Measurements from ENCODE around the gene PGR.

The PGR gene

DNA sequence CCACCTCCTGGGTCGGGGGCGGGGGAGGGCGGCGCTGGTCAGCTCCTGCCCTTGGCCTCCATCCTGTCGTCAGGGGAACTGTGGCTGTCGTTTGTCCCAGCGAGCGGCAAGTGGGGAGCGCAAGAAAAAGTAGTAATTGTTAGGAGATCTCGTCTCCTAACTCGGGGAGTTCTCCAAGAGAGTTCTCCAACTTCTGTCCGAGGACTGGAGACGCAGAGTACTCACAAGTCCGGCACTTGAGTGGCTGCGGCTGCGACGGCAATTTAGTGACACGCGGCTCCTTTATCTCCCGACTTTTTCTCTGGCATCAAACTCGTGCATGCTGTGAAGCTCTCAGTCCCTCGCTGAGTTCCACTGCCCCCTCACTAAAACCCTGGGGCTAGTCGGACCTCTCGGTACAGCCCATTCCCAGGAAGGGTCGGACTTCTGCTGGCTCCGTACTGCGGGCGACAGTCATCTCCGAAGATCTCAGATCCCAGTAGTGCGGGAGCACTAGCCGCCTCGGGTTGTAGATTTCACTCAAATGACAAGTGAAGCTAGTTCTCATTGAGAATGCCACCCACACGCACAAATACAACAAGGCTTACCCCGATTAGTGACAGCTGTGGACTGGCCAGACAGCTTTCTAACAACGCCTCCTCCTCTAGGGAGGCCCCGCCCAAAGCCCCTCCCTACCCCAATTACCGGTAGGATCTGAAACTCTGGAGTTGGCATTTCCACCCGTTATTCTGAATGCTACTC, at the start of gene PGR:
TSS of gene PGR (minus strand) at position 611 of the 741 bp plus-strand sequence. CDS start 743 bp downstream, outside the sequence.
- no peaks in the 10 kb centered on the region for H3K36me3 ChIP-seq (ENCODE audit: insufficient read depth, low read length)
- no peak within 1 kb of the TSS for H2AFZ ChIP-seq (ENCODE audit: low read depth, low read length)
- H3K9ac ChIP-seq (ENCODE audit: low read depth, low read length): no peak within 1 kb of the TSS
- H4K20me1 ChIP-seq (ENCODE audit: insufficient read depth, low read length): no peaks in the 10 kb centered on the region
- DNase-seq: no peak
- H3K27ac ChIP-seq (ENCODE audit: low read length): no peak within 1 kb of the TSS
- TF ChIP-seq EZH2 (IDR thresholded peaks at IDR 0.05; ENCODE audit: borderline replicate concordance, low read depth, low read length, severe bottlenecking): no peak
- TF ChIP-seq, protein P1, sequence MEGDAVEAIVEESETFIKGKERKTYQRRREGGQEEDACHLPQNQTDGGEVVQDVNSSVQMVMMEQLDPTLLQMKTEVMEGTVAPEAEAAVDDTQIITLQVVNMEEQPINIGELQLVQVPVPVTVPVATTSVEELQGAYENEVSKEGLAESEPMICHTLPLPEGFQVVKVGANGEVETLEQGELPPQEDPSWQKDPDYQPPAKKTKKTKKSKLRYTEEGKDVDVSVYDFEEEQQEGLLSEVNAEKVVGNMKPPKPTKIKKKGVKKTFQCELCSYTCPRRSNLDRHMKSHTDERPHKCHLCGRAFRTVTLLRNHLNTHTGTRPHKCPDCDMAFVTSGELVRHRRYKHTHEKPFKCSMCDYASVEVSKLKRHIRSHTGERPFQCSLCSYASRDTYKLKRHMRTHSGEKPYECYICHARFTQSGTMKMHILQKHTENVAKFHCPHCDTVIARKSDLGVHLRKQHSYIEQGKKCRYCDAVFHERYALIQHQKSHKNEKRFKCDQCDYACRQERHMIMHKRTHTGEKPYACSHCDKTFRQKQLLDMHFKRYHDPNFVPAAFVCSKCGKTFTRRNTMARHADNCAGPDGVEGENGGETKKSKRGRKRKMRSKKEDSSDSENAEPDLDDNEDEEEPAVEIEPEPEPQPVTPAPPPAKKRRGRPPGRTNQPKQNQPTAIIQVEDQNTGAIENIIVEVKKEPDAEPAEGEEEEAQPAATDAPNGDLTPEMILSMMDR (IDR thresholded peaks at IDR 0.05; ENCODE audit: borderline replicate concordance, extremely low read depth, low read length, poor library complexity, severe bottlenecking): no peak
- no peak within 1 kb of the TSS for H3K4me3 ChIP-seq (ENCODE audit: low read depth in 1 of 2, low read length in 2 of 2)
- no peaks in the 10 kb centered on the region for H3K27me3 ChIP-seq (ENCODE audit: insufficient read depth, low read length, poor library complexity)
- no peak for ATAC-seq (ENCODE audit: insufficient read depth, low read depth)
- H3K4me2 ChIP-seq (ENCODE audit: insufficient read depth, low read length): no peak within 1 kb of the TSS
- H3K9me3 ChIP-seq (ENCODE audit: insufficient read depth, low read length, severe bottlenecking): peaks cover 3% of the 10 kb centered on the region
- no peaks in the 10 kb centered on the region for H3K79me2 ChIP-seq (ENCODE audit: insufficient read depth, low read length)
- no peaks in the 10 kb centered on the region for H3K4me1 ChIP-seq (ENCODE audit: insufficient read depth, low read length)

DNA sequence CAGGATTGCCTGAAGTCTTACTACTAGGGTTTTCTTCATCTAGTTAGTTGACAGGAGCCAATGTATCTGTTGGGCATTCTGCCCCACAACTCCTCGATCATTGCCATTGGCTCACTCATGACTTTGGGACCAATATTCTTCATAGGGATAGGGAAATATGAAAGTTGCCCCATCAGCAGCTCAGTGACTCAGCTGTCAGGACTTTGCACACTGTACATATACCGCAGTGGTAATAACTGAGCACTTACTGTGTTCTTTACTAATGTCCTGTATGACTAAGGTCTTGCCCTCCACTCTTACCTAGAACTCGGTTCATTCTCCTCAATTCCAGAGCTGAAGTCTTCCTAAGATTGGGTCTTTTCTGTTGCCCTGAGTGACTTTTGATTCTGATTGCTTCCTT, 46.8 kb upstream of the PGR start:
- DNase-seq (no peak), ATAC-seq (ENCODE audit: insufficient read depth, low read depth) (no peak)
- H3K9me3 ChIP-seq (ENCODE audit: insufficient read depth, low read length, severe bottlenecking): no peaks in the 10 kb centered on the region
- no peak overlapping the region for H3K9ac ChIP-seq (ENCODE audit: low read depth, low read length)
- TF ChIP-seq EZH2 (IDR thresholded peaks at IDR 0.05; ENCODE audit: borderline replicate concordance, low read depth, low read length, severe bottlenecking): no peak
- TF ChIP-seq, protein P1 (IDR thresholded peaks at IDR 0.05; ENCODE audit: borderline replicate concordance, extremely low read depth, low read length, poor library complexity, severe bottlenecking): no peak
- no peak overlapping the region for H3K27ac ChIP-seq (ENCODE audit: low read length)
- H3K27me3 ChIP-seq (ENCODE audit: insufficient read depth, low read length, poor library complexity): no peaks in the 10 kb centered on the region
- no peak overlapping the region for H3K4me2 ChIP-seq (ENCODE audit: insufficient read depth, low read length)
- H3K4me1 ChIP-seq (ENCODE audit: insufficient read depth, low read length): no peaks in the 10 kb centered on the region
- H2AFZ ChIP-seq (ENCODE audit: low read depth, low read length): no peak overlapping the region
- no peaks in the 10 kb centered on the region for H4K20me1 ChIP-seq (ENCODE audit: insufficient read depth, low read length)
- no peaks in the 10 kb centered on the region for H3K79me2 ChIP-seq (ENCODE audit: insufficient read depth, low read length)
- H3K4me3 ChIP-seq (ENCODE audit: low read depth in 1 of 2, low read length in 2 of 2): no peak overlapping the region
- no peaks in the 10 kb centered on the region for H3K36me3 ChIP-seq (ENCODE audit: insufficient read depth, low read length)

DNA sequence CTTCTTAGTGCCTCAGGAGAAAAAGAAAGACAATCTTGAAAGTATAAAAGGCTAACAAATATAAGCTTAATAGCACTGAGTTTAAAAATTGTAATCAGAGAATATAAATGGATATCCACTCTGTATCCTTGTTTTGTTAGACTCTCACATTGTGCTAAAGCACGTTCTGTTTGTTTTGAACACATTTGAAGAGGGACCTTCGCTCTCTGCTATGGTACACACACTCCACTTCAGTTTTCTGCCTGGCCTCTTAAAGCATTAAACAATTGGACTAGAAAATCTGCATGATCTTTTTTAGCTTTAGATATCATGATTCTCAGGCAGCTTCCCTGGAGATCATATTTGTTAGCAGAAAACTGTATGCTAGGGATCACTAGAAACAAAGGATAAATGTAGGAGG, 40.3 kb upstream of the PGR start:
- H3K27ac ChIP-seq (ENCODE audit: low read length): no peak overlapping the region
- no peak for TF ChIP-seq EZH2 (IDR thresholded peaks at IDR 0.05; ENCODE audit: borderline replicate concordance, low read depth, low read length, severe bottlenecking)
- TF ChIP-seq, protein P1 (IDR thresholded peaks at IDR 0.05; ENCODE audit: borderline replicate concordance, extremely low read depth, low read length, poor library complexity, severe bottlenecking): no peak

More for the DNA sequence above, 40.3 kb upstream of the PGR start:
- Histone ChIP-seq H4K20me1 (ENCODE audit: insufficient read depth, low read length) (no peaks in the 10 kb centered on the region), H3K27me3 (ENCODE audit: insufficient read depth, low read length, poor library complexity) (no peaks in the 10 kb centered on the region), H2AFZ (ENCODE audit: low read depth, low read length) (no peak overlapping the region), H3K79me2 (ENCODE audit: insufficient read depth, low read length) (no peaks in the 10 kb centered on the region), H3K4me1 (ENCODE audit: insufficient read depth, low read length) (no peaks in the 10 kb centered on the region), H3K4me3 (ENCODE audit: low read depth in 1 of 2, low read length in 2 of 2) (no peak overlapping the region), H3K9ac (ENCODE audit: low read depth, low read length) (no peak overlapping the region), H3K4me2 (ENCODE audit: insufficient read depth, low read length) (no peak overlapping the region), H3K9me3 (ENCODE audit: insufficient read depth, low read length, severe bottlenecking) (no peaks in the 10 kb centered on the region), H3K36me3 (ENCODE audit: insufficient read depth, low read length) (no peaks in the 10 kb centered on the region)
- no peak for DNase-seq
- ATAC-seq (ENCODE audit: insufficient read depth, low read depth): no peak
